Measurements from ENCODE around the gene SOCS4.

- TF ChIP-seq CTCF (IDR thresholded peaks at IDR 0.05) (no peak), POLR2A (IDR thresholded peaks at IDR 0.05; ENCODE audit: low read depth) (no peak), EP300 (IDR thresholded peaks at IDR 0.05) (no peak)
These were observed 26.7 kb upstream of the SOCS4 start for GRCh38 chr14:55000381-55000780.
